ENCODE results near the gene PTPN7.

DNA sequence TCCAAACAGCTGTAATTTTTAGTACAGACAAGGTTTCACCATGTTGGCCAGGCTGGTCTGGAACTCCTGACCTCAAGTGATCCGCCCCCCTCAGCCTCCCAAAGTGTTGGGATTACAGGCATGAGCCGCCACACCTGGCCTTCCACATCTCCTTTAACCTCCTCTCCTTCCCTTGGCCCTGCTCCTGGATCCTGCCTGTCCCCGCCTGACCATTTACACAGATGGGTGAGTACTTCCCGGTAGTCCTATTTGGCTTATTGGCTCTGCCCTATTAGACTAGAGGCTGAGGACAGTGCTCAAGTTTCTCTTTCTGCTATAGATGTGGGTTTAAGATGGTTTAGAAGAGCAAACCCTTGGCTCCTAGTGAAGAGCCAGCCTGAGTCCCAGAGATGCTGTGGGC is 7.1 kb downstream of the PTPN7 start:
- no peak for TF ChIP-seq TRIM24 (CRISPR knock-in tag; IDR thresholded peaks at IDR 0.05)
- no peak for TF ChIP-seq CAMTA2 (CRISPR knock-in tag; IDR thresholded peaks at IDR 0.05; ENCODE audit: borderline replicate concordance)
- no peak for TF ChIP-seq SNRNP70 (IDR thresholded peaks at IDR 0.05; ENCODE audit: low read depth, low read length)
- no peak for TF ChIP-seq PHF21A (CRISPR knock-in tag; IDR thresholded peaks at IDR 0.05)
- no peak for TF ChIP-seq ZNF407 (CRISPR knock-in tag; IDR thresholded peaks at IDR 0.05; ENCODE audit: not compliant biosample characterization)
- TF ChIP-seq SUZ12 (IDR thresholded peaks at IDR 0.05; ENCODE audit: low read depth, low read length): no peak
- TF ChIP-seq ELK4 (CRISPR knock-in tag; IDR thresholded peaks at IDR 0.05; ENCODE audit: borderline replicate concordance): no peak
- TF ChIP-seq MTA1 (CRISPR knock-in tag; IDR thresholded peaks at IDR 0.05; ENCODE audit: borderline replicate concordance): no peak
- no peak for TF ChIP-seq RFX5 (IDR thresholded peaks at IDR 0.05; ENCODE audit: low read depth, low read length)
